ENCODE results near the gene MYCN.

The MYCN gene

GRCh38 chr2:15980605-15981098 lies 40.3 kb downstream of the MYCN start:
- H3K4me3 ChIP-seq (replicated peaks in 1 of 2; ENCODE audit: low read depth in 2 of 2, low read length in 2 of 2) = no peak overlapping the region
- no peak for TF ChIP-seq CTCF (IDR thresholded peaks at IDR 0.05; ENCODE audit: low read depth, low read length)
- DNase-seq (ENCODE audit: low read depth in 2 of 2) = no peak

GRCh38 chr2:15981646-15982045 lies 41.3 kb downstream of the MYCN start:
- DNase-seq (ENCODE audit: low read depth in 2 of 2) = no peak
- H3K4me3 ChIP-seq (replicated peaks in 1 of 2; ENCODE audit: low read depth in 2 of 2, low read length in 2 of 2) = no peak overlapping the region
- TF ChIP-seq CTCF (IDR thresholded peaks at IDR 0.05; ENCODE audit: low read depth, low read length) = no peak

- DNase-seq (ENCODE audit: low read depth in 2 of 2) = no peak
- H3K4me3 ChIP-seq (replicated peaks in 1 of 2; ENCODE audit: low read depth in 2 of 2, low read length in 2 of 2) = no peak overlapping the region
- no peak for TF ChIP-seq CTCF (IDR thresholded peaks at IDR 0.05; ENCODE audit: low read depth, low read length)
Observed at GRCh38 chr2:15982285-15983044, 42.1 kb downstream of the MYCN start.

- no peak overlapping the region for H3K4me3 ChIP-seq (replicated peaks in 1 of 2; ENCODE audit: low read depth in 2 of 2, low read length in 2 of 2)
- no peak for DNase-seq (ENCODE audit: low read depth in 2 of 2)
- TF ChIP-seq CTCF (IDR thresholded peaks at IDR 0.05; ENCODE audit: low read depth, low read length) = no peak
Observed at GRCh38 chr2:15983496-15983895, 43.1 kb downstream of the MYCN start.

- DNase-seq (ENCODE audit: low read depth in 2 of 2) = no peak
- H3K4me3 ChIP-seq (replicated peaks in 1 of 2; ENCODE audit: low read depth in 2 of 2, low read length in 2 of 2) = no peak overlapping the region
- no peak for TF ChIP-seq CTCF (IDR thresholded peaks at IDR 0.05; ENCODE audit: low read depth, low read length)
Observed at GRCh38 chr2:15984368-15985255, 44.3 kb downstream of the MYCN start.

- no peak for DNase-seq (ENCODE audit: low read depth in 2 of 2)
- TF ChIP-seq CTCF (IDR thresholded peaks at IDR 0.05; ENCODE audit: low read depth, low read length) = no peak
- no peak overlapping the region for H3K4me3 ChIP-seq (replicated peaks in 1 of 2; ENCODE audit: low read depth in 2 of 2, low read length in 2 of 2)
Observed at GRCh38 chr2:15985531-15985930, 45.2 kb downstream of the MYCN start.

Data from cardiac fibroblast (primary cell).